Activated CD4-positive, alpha-beta T cell treated with anti-CD3 and anti-CD28 coated beads, Interleukin-2, amount 50 U/mL, for 48 hours (primary cell): ENCODE results near the gene PRR22.

Experiments
- DNase-seq, 2 experiments: peaks; one replicate each; pipeline ENCODE4 v3.0.0-alpha.2; 2020

Gene PRR22

DNA sequence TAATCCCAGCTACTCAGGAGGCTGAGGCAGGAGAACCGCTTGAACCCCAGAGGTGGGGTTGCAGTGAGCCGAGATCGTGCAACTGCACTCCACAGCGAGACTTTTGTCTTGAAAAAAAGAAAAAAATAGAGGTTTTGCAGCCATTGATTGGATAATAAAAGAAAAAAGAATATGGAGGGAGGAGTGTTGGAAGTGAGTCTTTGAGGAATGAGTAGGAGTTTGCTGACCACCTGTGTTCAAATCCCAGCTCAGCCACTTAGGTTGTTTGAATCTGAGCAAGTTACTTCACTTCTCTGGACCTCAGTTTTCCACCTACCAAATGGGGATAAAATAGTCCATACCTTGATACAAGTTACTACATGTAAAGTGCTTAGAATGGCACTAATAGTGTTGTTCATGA, 26.6 kb upstream of the PRR22 start:
- DNase-seq = no peak

GRCh38 chr19:5809469-5809868, 24.9 kb upstream of the PRR22 start:
- no peak for DNase-seq

- DNase-seq = no peak
Observed at GRCh38 chr19:5809053-5809452, 24.5 kb upstream of the PRR22 start.

- no peak for DNase-seq
Observed at GRCh38 chr19:5808120-5808816, 23.7 kb upstream of the PRR22 start.

- no peak for DNase-seq
Observed at GRCh38 chr19:5806905-5807304, 22.4 kb upstream of the PRR22 start.

- DNase-seq = no peak
Observed at GRCh38 chr19:5806133-5806489, 21.6 kb upstream of the PRR22 start.

GRCh38 chr19:5805462-5806132, 21.1 kb upstream of the PRR22 start:
- peak; percentile 64 to 70 for DNase-seq

- peak; percentile 47 to 48 for DNase-seq
Observed at GRCh38 chr19:5804516-5805461, 20.2 kb upstream of the PRR22 start, which contains the start of gene NRTN. Gene NRTN (plus strand): TSS chr19:5805067. CDS start chr19:5824166, 19,099 bp downstream.

DNA sequence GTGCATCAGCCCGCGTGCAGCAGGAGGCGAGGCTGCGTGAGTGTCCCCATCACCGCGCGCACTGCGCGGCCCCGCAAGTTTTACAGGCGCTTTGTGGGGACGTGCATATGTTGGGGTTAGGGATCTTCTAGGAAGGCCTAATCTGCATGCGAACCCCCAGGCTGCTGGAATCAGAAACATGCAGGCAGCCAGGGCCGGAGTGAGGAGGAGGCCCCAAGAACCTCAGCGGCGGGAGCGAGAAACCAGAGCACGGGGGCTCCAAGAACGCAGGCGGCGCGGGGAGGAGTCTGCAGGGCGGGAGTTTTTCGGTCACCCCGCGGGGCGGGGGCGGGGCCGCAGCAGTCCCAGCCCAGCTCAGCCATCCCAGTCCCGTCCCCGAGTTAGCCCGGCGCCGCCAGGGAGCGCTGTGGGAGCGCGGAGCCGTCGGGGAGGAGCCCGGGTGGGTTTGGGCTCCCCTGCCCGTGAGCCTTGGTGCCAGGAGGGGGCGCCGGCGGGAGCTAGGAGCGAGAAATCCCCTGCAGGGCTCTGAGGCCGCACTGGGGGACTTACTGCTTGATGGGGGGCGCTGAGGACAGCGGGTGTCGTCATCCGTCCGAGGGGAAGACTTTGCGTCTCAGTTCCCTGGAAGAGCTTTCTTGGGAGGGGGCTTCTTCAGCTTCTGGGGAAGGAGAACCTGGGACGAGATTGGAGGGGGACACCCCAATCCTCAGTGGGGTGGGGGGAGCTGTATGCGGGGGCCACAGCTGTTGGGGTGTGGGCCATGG, 19.4 kb upstream of the PRR22 start:
- DNase-seq = peak; percentile 96

GRCh38 chr19:5803441-5803751, 18.9 kb upstream of the PRR22 start:
- no peak for DNase-seq

DNA sequence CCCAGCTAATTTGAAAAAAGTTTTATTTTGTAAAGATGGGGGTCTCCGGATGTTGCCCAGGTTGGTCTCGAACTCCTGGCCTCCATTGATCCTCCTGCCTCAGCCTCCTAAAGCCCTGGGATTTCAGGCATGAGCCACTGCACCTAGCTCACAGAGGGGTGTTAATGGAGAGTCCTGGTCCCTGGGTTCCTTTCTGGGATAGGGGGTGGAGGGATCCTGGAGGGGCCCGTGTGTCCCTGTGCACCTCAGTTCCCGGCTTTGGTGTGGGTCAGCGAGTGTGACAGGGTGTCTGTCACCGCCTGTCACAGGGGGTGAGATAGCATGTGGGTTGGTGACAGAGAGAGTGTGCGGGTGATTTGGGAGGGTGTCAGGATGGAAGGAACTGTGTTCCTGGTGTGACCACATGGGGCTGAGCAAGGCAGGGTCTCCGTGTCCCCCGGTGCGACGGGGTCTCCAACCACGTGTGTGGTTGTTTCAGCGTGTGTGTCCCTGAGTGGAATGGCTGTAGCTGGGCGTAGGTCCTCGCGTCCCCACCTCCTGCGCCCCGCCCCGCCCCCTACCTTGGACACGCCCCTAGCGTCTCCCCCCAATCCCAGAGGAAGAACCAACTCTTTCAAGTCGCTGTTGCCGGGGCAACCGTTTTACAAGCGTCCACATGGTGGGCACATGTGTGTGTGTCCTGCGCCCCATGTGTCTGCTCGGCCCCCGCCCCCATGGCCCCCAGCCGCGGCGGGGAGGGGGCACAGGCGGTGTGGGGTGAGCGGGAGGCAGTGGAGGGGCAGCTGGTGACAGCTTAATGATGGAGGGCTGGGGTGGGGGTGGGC, 17.5 kb upstream of the PRR22 start:
- no peak for DNase-seq

- DNase-seq = no peak
Observed at GRCh38 chr19:5800361-5801270, 16.1 kb upstream of the PRR22 start.

DNA sequence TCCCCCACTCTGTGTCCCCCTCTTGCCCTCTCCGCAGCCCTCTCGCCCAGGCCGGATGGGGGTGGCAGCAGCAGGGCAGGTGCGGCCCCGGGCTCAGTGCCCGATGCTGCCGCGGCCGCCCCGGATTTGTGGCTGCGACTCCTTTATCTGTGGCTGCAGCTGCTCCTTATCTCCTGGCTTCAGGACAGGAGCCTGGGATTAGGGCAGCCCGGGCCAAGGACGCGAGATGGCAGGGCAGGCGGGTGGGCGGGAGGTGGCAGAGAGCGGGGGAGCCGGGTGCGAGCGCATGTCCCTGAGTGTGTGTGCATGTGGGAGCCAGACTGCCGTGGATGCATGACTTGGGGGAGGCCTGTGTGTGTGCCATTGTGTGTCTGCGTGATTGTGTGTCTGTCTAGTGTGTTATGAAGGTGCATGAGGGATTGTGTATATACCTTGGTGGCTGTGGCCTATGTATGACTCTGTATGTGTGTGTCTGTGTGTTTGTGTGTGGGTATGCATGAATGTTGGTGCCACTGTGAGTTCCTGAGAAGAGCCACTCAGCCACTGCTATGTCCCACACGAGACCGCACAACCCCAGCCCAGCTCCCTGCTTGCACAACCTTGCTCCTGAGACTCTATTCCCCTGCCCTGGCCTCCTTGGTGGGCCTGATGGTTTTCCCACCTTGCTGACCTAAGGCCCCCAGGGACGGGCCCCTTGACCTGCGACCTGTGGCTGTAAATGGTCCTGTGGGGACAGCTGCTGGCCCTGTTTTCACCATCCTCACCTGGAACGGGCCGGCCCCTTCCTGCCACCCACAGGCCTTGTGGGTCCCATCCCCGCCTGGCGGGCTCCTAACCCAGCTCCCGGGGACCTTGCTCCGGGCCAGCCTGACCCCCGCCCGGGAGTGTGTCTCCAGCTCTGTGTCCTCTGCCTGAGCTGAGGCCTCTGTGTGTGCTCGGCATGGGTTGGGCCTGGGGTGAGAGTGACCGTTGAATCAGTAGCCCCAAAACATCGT, 15.0 kb upstream of the PRR22 start:
- no peak for DNase-seq

DNA sequence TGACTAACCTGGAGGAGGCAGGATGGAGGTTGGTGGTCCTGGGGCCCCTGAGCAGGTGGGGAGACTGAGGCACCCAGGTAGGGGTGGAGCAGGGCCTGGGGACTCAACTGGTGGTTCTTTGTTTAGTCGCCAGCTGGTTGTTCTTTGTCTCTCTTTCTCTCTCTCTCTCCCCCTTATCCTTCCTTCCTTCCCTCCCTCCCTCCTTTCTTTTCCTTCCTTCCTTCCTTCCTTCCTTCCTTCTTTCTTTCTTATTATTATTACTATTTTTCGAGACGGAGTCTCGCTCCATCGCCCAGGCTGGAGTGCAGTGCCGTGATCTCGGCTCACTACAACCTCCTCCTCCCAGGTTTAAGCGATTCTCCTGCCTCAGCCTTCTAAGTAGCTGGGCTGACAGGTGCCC, 13.7 kb upstream of the PRR22 start:
- no peak for DNase-seq

- DNase-seq = no peak
Observed at GRCh38 chr19:5795382-5795919, 10.9 kb upstream of the PRR22 start.

DNA sequence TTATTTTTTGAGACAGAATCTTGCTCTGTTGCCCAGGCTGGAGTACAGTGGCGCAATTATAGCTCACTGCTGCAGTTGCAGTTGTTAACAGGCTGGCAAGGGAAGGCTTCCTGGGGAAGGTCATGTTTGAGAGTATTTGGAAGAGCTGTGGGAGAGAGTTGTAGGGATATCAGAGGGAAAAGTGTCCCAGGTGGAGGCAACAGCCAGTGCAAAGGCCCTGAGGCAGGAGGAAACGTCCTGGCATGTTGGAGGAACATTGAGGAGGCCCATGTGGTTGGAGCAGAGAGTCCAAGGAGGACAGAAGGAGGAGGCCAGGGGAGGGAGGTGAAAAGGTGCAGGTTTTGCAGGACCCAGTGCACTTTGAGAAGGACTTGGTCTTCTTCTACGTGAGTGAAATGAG, 8.6 kb upstream of the PRR22 start:
- no peak for DNase-seq

DNA sequence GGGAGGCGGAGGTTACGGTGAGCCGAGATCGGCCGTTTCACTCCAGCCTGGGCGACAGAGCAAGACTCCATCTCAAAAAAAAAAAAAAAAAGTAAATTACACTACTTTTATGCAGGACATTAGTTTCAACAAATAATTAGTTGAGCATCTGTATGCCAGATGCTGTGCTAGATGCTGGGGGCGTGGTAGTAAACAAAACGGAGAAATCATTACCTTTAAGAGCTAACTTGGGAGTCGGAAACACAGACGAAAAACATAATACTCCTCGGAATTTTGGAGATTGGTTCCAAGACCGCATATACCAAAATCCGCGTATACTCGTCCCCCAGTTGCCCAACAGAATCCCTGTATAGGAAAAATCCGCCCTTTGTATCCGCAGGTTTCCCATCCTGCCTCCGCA, 7.7 kb upstream of the PRR22 start:
- DNase-seq = no peak

DNA sequence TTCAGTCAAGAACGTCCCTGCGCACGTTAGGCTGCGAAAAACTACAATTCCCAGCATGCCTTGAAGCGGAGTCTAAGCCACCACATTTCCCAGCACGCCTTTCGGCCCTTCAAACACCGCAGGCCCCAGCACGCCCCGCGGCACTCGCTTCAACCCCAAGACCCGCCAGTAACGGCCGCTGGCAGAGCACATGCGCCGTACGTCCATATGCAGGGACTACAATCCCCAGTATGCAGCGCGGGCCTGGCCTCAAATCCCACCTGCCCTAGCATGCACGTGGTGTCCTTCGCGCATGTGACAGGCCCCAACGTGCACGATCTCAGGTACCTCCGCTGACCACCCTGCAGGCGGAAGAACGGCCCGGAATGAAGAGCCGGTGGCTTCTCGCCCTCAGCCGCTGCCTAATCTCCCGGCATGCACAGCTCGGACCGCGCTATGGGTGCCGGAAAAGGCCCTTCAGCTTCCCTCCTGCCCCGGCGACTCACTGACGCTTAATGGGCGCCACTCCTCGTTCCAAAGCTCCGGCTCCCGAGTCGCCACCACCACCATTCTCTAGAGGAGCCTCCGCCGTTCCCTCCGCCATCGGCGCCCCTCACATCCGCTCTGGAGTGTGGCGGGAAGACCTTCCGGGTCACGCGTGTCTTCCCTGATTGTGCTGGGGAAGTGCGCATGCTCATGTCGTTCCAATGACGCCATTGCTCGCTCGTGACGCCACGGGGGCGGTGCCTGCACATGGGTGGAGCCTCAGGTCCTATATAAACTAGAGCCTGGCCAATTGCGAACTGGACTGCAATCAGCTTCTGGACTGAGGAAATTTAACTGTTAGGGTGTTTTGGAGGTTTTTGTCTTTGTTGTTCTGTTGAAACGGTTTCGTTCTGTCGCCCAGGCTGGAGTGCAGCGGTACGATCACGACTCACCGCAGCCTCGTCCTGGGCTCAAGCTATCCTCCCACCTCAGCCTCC, 6.3 kb upstream of the PRR22 start, which contains the start of gene DUS3L:
TSS of gene DUS3L (minus strand) at position 605 of the 962 bp plus-strand sequence. CDS start at position 583, 22 bp downstream.
- peak; percentile 96 to 97 for DNase-seq
